Kidney (tissue), 14 donors: Measurements from ENCODE around the gene SCYL3. TPM values are rescaled to one million over a fixed set of nuclear protein-coding genes. Genes with fewer than 3 reads are reported as not detected.

Experiments used
- DNase-seq, 5 donors: peaks; one replicate each; pipeline ENCODE4 v3.0.0-alpha.2; 2013 to 2020
- FAIRE-seq: peaks from 2 replicates; lab custom pipeline; 2012; peaks lifted over from hg19 to GRCh38; lab: Jason Lieb, UNC
- H3K27ac ChIP-seq, 2 donors: one replicate each; pipeline ENCODE4 v1.7.0; 2013; ENCODE audit warnings: low read depth in 2 of 2, low read length in 2 of 2, inconsistent platforms in 1 of 2
- H3K27me3 ChIP-seq: one replicate; pipeline ENCODE4 v1.7.1; 2013; ENCODE audit warnings: low read length, inconsistent platforms; ENCODE audit not compliant: control insufficient read depth, insufficient read depth
- H3K36me3 ChIP-seq, 3 donors: one replicate each; pipeline versions ENCODE4 v1.7.0 to v1.7.1; 2013; ENCODE audit warnings: low read length in 3 of 3, control low read depth in 1 of 3, inconsistent platforms in 1 of 3; ENCODE audit not compliant: insufficient read depth in 3 of 3, control insufficient read depth in 2 of 3
- H3K4me1 ChIP-seq, 3 donors: one replicate each; pipeline versions ENCODE4 v1.7.0 to v1.7.1; 2013; ENCODE audit warnings: low read length in 3 of 3, inconsistent platforms in 1 of 3, low read depth in 1 of 3; ENCODE audit not compliant: control insufficient read depth in 2 of 3, insufficient read depth in 2 of 3
- H3K4me3 ChIP-seq, 3 donors: one replicate each; pipeline versions ENCODE4 v1.7.0 to v1.8.1; 2013; ENCODE audit warnings: low read length in 3 of 3, control low read depth in 1 of 3, inconsistent platforms in 1 of 3
- H3K9ac ChIP-seq, 3 donors: one replicate each; pipeline versions ENCODE4 v1.7.0 to v1.7.1; 2013; ENCODE audit warnings: low read length in 3 of 3, control low read depth in 1 of 3, inconsistent platforms in 1 of 3
- H3K9me3 ChIP-seq, 3 donors: one replicate each; pipeline versions ENCODE4 v1.7.0 to v1.7.1; 2013; ENCODE audit warnings: low read length in 3 of 3, control low read depth in 1 of 3, inconsistent platforms in 1 of 3; ENCODE audit not compliant: control insufficient read depth in 2 of 3, insufficient read depth in 1 of 3
- intact Hi-C: fragments of 100-400 bp; cut with DNase I; formaldehyde crosslinking; loops from one replicate; pipeline ENCODE4 v1.11.1; 2022
- polyA plus RNA-seq: library from polyadenylated mRNA; stranded (reverse); fragments of 350-450 nt; fragmentation: Illumina TruSeq; extraction: RNeasy Lipid Tissue Mini Kit (QIAGEN cat#74804); gene quantifications from one replicate; pipeline ENCODE4 v1.2.3, GENCODE V29; 2014; ENCODE audit warnings: low read depth, low replicate concordance; ENCODE audit not compliant: insufficient read depth
- total RNA-seq: library from RNA; stranded (reverse); fragmentation: NEBNext Ultra II Directional; extraction: Animal tissue kit (Norgen Biotek cat#: 25700); gene quantifications from one replicate; pipeline ENCODE4 v1.2.1, GENCODE V29; 2021
- TF ChIP-seq, protein P1 (sequence below): IDR thresholded peaks from 3 replicates; pipeline ENCODE4 v1.5.1; 2012; ENCODE audit warnings: mild to moderate bottlenecking, moderate library complexity, borderline replicate concordance; ENCODE audit not compliant: insufficient read depth; ENCODE audit errors: extremely low read depth
- donor health status: control.
- donor health status: control.
- donor health status: control.
- donor health status: control.
- donor health status: control.
- donor health status: DM: yes; HTN: yes; CAD: no.
- donor health status: Normal renal cell carcinoma (clear cell type).

SCYL3 gene
- total and polyA plus RNA-seq, 2 donors from 2014 or later = 5.6 to 14.8 TPM

- Histone ChIP-seq H3K4me1 (no peaks in the 10 kb centered on the region), H3K9me3 (no peaks in the 10 kb centered on the region), H3K4me3 (no peak overlapping the region), H3K27ac (no peak overlapping the region), H3K36me3 (peaks cover 0 to 7% (median 2%) of the 10 kb centered on the region in 3 donors), H3K9ac (no peak overlapping the region), H3K27me3 (no peaks in the 10 kb centered on the region)
- DNase-seq = no peak
- TF ChIP-seq, protein P1, sequence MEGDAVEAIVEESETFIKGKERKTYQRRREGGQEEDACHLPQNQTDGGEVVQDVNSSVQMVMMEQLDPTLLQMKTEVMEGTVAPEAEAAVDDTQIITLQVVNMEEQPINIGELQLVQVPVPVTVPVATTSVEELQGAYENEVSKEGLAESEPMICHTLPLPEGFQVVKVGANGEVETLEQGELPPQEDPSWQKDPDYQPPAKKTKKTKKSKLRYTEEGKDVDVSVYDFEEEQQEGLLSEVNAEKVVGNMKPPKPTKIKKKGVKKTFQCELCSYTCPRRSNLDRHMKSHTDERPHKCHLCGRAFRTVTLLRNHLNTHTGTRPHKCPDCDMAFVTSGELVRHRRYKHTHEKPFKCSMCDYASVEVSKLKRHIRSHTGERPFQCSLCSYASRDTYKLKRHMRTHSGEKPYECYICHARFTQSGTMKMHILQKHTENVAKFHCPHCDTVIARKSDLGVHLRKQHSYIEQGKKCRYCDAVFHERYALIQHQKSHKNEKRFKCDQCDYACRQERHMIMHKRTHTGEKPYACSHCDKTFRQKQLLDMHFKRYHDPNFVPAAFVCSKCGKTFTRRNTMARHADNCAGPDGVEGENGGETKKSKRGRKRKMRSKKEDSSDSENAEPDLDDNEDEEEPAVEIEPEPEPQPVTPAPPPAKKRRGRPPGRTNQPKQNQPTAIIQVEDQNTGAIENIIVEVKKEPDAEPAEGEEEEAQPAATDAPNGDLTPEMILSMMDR = no peak
- intact Hi-C loops = no loop called here
- no peak for FAIRE-seq
Observed at GRCh38 chr1:169802888-169803287, 90.8 kb downstream of the SCYL3 start.

Other genes with a start within 250 kb of the SCYL3 start
- gene SELL, start 182.3 kb downstream of the SCYL3 start, total RNA-seq = 9.8 TPM
- 1.3 TPM for gene SELL, start 182.3 kb downstream of the SCYL3 start, polyA plus RNA-seq
- gene SELE, start 159.8 kb downstream of the SCYL3 start, total RNA-seq = 4.5 TPM
- gene SELE, start 159.8 kb downstream of the SCYL3 start, polyA plus RNA-seq = 0.92 TPM
- 8.7 TPM for gene METTL18, start 99.0 kb downstream of the SCYL3 start, total RNA-seq
- gene METTL18, start 99.0 kb downstream of the SCYL3 start, polyA plus RNA-seq = 8.5 TPM
- 32.9 TPM for gene KIFAP3, start 180.8 kb upstream of the SCYL3 start, total RNA-seq
- gene KIFAP3, start 180.8 kb upstream of the SCYL3 start, polyA plus RNA-seq = 31.6 TPM